ENCODE data around the gene HDLBP.

The HDLBP gene

GRCh38 chr2:241255542-241256167 is 59.8 kb downstream of the HDLBP start:
- in situ Hi-C loops (cut with MboI; ENCODE audit: low sequenced_read_pairs), result no loop called here

DNA sequence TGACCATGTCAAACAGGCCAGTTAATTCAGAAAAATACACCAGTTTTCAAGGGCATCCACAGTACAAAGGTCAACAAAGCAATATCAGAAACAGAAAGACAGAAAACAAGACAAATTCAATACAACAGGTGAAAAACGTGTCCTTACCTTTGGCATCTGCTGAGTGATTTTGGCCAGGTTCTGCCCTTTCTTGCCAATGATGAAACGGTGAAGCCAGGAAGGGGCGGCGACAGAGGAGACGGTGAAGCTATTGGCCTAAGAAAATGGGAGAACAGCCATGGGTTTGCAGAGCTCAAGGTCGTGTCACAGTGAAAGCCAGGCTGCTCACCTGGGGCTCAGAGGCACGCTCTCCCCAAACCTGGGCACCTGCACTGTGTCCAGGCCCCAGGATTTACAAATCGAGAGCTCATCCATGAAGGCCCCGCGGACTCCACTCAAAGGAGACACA is 60.5 kb downstream of the HDLBP start:
- in situ Hi-C loops (cut with MboI; ENCODE audit: low sequenced_read_pairs), result no loop called here

DNA sequence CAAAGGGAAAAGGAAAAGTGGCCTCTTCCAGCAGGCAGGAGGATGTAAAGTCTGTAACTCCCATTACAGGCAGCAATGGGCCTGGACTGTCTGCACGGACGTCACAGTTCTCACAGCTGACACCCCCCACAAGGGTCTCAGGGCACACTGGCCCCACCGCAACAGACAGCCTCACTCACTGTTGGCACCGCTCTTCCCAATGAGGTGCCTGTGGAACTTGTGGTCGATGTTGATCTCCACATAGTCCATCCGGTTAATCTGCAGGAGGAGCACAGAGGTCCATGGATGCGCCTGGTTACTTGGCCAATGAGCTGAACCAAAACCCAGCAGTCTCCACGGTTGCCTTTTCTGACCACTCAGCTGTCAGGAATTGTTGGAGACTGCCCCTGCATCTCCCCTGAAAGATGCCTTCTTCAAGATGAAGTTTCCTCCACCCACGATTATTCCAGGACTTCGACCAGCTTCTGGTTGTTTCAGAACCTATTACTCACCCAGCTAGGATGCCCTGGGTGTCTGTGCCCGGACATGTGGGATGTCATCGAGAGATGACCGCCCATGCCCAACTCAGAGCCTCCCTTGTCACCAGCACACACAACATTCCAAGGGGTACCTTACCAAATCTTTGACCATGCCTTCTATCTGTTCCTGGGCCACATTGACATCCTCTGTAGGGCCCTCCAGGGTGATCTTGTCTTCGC is 62.5 kb downstream of the HDLBP start:
- in situ Hi-C loops (cut with MboI; ENCODE audit: low sequenced_read_pairs), result no loop called here

DNA sequence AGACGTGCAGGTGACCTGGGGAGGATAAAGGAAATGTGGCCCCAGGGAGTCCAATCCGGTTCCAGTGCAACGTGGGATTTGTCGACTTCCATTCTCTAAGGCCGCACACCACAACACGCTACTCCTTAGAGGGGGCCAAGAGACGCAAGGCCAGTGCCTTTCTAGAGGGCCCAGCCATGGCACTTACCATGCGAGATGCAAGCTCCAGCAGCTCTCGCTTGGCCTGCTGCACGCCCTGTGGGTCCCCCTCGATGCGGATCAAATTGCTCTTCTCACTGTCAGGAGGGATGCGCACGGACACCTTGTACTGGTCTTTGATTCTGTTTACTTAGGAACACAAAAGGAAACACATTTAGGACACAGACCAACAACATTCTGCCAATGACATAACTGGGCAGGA is 65.8 kb downstream of the HDLBP start:
- in situ Hi-C loops (cut with MboI; ENCODE audit: low sequenced_read_pairs), result no loop called here

DNA sequence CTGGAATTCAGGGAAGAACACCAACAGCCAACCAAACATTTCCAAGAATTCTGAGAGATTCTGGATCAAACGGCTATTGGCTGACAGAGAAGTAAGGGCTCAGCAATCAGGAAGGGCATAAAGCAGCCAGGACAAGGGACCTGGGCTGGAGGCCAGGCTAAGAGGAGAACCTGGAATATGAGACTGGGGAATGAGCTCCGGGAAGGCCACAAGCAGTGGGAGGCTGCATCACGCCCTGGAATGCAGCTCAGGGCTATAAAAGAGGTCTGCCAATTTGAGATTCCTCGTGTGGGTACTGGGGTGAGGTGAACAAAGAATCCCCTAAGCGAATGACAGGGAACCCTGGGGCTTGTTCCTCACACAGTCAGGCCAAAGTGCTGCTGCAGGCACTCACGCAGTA is 66.6 kb downstream of the HDLBP start:
- in situ Hi-C loops (cut with MboI; ENCODE audit: low sequenced_read_pairs), result no loop called here

DNA sequence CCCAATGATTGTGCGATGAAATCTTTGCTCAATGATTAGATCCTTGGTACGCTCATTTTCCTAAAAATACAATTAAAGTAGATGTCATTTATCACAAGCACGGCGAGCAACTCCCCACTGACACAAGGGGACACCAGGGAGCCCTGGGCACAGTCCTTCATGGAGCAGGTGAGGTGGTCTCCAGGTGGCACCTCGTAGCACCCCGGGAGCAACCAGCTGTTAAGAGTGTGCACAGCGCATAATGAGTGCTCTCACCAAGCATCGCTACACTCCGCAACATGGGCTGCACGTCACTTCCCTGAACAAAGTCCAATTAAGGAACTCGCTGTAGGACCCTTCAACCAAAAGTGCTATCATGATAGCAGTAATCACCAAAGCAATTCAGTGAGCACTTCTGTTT is 67.2 kb downstream of the HDLBP start:
- in situ Hi-C loops (cut with MboI; ENCODE audit: low sequenced_read_pairs), result no loop called here

DNA sequence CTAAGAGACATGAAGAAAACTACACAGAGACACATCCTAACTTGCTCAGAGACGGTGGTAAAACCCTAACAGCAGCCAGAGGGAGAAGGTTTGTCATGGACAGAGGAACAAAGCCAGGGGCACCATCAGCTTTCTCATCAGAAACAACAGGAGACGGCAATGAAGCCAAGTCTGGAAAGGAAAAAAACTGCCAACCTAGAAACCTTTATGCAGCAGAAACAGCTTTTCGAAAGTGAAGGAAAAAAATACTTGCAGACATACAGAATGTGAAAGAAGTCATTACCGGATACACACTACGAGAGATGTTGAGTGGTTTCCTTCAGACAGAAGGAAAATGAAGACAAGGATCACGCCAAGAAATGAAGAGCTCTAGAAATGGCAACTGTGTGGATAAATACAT is 71.1 kb downstream of the HDLBP start:
- in situ Hi-C loops (cut with MboI; ENCODE audit: low sequenced_read_pairs), result no loop called here

GRCh38 chr2:241242306-241242705 is 73.2 kb downstream of the HDLBP start:
- in situ Hi-C loops (cut with MboI; ENCODE audit: low sequenced_read_pairs), result no loop called here

DNA sequence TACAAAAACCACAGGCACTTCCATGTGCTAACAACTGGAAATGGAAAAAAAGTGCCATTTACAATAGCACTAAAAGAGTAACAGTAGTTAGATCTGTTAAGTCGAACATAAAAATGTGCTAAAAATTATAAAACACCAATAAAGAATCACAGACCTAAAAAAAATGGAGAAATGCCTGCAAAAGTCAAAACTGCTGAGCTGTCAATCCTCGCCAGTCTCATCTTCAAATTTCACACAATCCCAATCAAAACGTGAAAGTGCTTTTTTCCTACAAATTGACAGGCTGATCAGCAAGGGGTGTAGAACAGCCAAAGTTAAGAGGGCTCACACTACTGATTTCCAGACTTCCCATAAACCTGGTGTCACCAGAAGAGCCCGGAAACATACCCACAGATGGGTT is 73.8 kb downstream of the HDLBP start:
- in situ Hi-C loops (cut with MboI; ENCODE audit: low sequenced_read_pairs), result no loop called here

GRCh38 chr2:241240320-241241004 is 75.0 kb downstream of the HDLBP start:
- in situ Hi-C loops (cut with MboI; ENCODE audit: low sequenced_read_pairs), result no loop called here

DNA sequence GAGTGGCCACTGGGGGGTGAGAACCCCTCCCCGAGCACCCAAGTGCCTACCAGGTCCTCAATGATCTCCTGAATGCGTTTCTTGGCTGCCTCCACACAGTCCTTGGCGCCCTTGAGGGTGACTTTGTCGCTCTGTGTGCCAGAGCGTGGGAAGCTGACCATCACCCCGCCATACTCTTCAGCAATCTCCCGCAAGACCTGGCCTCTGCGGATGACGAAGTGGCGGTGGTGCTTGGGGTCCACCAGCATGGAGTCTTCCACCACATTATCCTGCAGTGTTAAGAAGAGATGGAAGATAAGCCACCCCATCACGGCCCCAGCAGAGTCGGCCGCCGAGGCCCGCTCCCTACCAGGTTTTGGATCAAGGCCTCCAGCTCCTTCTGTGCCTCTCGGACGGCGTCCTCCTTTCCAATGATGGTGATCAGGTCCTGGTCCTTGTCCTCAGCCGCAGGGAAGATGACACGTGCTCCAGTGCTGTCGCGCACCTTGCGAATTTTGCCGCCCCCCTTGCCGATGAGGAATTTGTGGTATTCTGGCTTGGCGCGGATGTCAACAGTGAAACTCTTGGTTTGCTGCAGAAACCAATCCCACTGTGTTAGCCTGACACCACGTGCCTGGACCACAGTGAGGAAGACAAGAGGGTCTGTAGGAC is 75.8 kb downstream of the HDLBP start:
- in situ Hi-C loops (cut with MboI; ENCODE audit: low sequenced_read_pairs), result no loop called here

- in situ Hi-C loops (cut with MboI; ENCODE audit: low sequenced_read_pairs), result no loop called here
Measured at GRCh38 chr2:241238693-241239198, 76.7 kb downstream of the HDLBP start.

DNA sequence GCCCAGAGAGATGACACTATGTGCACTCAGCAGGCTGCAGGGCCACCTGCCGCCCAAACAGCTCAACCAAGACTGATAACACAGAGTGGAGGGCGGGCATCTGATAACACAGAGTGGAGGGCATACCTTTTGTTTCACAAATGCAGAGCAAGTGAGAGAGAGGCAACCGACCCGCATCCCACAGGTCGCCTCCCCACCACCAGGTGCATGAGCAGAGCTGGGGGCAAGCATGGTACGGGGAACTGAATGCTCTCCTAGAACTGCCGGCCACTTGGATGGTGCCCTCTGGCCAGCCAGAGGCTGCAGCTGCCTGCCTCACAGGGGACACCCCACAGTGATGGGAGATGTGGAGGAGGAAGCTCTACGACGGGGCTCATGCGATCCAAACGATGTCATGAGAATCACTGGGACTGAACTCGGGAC is 77.5 kb downstream of the HDLBP start:
- in situ Hi-C loops (cut with MboI; ENCODE audit: low sequenced_read_pairs), result no loop called here

DNA sequence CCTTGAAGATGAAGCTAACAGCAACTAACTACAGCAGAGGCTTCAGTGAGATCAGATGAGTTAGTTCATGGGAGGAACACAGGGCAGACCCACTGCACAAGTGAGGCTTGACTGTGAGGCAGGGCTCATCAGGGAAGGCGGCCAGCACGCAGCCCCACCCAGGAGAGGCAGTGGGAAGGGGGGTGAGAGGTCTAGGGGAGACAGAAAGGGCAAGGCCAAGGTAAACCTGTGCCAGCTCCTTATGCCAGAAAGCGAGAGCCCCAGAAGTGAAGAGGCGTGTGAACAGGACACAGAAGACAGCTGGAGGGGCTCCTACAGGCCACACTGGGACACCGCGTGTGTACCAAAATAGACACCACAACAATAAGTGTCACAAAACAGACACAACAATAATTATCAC is 78.4 kb downstream of the HDLBP start:
- in situ Hi-C loops (cut with MboI; ENCODE audit: low sequenced_read_pairs), result no loop called here

DNA sequence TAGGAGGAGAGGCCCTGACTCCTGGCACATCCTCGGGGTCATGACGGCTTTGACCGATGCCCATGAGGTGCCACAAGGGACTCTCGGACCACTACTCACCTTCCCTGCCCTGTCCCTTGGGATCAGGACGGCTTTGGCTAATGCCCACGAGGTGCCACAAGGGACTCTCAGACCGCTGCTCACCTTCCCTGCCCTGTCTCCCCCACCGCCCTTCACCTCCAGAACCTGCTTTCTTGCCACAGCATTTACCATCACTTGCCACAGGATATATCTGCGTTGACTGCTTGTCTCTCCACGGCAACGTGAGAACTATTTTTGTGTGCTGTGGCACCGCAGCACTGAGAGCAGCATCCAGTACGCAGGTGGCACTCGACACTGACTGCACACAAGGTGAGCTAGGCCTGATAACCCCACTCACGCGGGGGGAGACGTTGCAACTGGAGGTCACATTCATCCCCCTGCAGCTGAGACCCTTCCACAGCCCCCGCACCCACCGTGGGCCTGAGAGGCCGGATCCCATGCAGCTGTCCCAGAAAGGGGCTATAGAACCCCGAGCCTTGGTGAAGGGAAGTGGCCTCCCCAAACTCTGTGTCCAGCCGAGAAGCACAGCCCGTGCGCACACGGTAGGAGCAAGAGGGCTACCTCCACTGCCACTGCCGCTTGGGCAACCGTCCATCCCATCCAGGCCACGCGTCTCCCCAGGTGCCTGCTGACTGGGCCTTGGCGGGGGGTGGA is 79.4 kb downstream of the HDLBP start:
- in situ Hi-C loops (cut with MboI; ENCODE audit: low sequenced_read_pairs), result no loop called here

- in situ Hi-C loops (cut with MboI; ENCODE audit: low sequenced_read_pairs), result no loop called here
Measured at GRCh38 chr2:241234962-241235740, 80.3 kb downstream of the HDLBP start.

DNA sequence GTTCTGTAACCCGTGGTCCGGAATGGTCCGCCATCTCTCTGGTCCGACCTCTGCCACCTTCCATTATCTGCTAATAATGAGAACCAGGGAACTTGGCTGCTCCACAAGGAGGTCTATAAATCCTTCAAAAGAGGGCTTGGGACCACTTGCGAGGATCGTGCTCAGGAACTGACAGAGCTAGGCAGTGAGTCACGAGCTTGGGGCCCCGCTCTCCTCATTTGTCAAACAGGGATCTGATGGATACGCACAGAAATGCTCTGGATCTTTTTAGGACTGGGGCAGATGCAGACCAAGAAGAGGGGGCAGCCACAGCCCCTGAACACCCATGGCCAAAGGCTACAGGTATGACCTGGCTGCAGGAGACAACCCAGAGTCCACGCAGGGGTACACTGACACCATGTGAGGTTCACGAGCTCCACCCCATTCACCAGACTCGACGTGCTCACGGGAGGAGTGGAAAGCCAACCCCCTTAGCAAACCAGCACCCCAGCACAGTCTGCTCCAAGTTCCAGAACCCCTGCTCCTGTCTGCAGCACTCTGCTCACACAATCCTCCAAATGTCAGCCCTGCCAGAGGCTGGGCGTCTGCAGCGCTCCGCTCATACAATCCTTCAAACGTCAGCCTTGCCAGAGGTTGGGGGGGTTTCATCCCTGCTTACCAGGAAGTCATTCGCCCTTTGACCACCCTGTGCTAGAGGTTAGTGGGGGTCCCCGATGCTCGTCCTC is 81.2 kb downstream of the HDLBP start:
- in situ Hi-C loops (cut with MboI; ENCODE audit: low sequenced_read_pairs), result no loop called here

DNA sequence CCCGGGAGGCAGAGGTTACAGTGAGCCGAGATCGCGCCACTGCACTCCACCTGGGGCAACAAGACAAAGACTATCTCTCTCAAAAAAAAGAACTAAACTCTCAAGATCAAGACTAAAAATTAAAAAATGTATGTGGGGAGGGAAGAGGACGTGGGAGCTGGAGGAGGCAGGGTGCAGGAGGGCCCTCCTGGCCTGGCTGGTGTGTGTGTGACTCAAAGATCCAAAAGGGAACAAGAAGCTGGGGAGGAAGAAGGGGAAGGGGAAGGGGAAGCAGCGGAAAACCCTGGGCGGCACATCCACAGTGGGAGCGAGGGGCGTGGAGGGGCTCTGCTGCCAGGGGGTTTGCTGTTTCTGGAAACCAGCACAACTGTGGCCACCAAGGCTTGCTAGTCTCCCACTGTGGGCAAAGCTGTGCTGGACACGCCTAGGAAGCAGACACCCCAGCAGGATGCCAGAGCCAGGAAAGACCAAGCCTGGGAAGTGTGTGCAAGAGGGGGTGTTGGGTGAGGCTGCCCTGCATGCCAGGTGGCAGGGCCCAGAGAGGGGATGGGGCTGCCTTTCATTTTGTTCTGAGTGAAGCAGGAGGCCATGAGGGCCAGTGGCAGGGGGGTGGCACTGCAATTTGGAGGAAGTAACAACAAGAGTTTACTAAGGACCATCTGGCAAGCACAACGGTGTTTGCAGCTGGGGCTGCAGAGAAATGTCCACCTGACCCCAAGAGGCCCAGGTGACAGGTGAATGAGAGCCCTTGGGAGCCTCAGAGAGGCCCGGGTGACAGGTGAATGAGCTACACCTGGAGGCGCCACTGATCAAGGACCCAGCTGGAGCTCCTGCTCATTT is 82.5 kb downstream of the HDLBP start:
- in situ Hi-C loops (cut with MboI; ENCODE audit: low sequenced_read_pairs), result no loop called here

All from hTERT RPE-1 (cell line).